GM12874 (cell line): Measurements from ENCODE around the gene STX8.

Experiments
- TF ChIP-seq, protein P1 (sequence below): IDR thresholded peaks from 2 replicates; pipeline ENCODE4 v1.5.1; 2011; ENCODE audit warnings: low read depth, mild to moderate bottlenecking, control low read depth, low read length, moderate library complexity; ENCODE audit not compliant: insufficient read depth

Gene STX8

DNA sequence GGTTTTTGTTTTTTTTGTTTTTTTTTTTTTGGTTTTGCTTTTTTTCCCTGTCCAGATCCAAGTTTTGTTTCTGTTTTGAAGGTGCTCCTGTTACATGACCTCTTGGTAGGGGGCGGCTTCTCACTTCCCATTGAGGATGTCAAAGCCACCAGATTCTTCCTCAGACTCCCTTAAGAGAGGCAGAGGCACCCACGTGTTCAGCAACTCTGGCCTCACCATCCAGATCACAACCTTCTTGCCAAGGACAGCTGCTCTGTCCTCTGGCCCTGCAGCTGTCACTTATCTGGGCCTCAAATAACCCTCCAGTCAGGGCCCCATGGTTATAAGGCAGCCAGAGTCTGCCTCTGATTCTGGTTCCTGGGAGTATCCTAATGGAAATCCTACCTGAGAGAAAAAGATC, 208.5 kb downstream of the STX8 start:
- TF ChIP-seq, protein P1, sequence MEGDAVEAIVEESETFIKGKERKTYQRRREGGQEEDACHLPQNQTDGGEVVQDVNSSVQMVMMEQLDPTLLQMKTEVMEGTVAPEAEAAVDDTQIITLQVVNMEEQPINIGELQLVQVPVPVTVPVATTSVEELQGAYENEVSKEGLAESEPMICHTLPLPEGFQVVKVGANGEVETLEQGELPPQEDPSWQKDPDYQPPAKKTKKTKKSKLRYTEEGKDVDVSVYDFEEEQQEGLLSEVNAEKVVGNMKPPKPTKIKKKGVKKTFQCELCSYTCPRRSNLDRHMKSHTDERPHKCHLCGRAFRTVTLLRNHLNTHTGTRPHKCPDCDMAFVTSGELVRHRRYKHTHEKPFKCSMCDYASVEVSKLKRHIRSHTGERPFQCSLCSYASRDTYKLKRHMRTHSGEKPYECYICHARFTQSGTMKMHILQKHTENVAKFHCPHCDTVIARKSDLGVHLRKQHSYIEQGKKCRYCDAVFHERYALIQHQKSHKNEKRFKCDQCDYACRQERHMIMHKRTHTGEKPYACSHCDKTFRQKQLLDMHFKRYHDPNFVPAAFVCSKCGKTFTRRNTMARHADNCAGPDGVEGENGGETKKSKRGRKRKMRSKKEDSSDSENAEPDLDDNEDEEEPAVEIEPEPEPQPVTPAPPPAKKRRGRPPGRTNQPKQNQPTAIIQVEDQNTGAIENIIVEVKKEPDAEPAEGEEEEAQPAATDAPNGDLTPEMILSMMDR: no peak

DNA sequence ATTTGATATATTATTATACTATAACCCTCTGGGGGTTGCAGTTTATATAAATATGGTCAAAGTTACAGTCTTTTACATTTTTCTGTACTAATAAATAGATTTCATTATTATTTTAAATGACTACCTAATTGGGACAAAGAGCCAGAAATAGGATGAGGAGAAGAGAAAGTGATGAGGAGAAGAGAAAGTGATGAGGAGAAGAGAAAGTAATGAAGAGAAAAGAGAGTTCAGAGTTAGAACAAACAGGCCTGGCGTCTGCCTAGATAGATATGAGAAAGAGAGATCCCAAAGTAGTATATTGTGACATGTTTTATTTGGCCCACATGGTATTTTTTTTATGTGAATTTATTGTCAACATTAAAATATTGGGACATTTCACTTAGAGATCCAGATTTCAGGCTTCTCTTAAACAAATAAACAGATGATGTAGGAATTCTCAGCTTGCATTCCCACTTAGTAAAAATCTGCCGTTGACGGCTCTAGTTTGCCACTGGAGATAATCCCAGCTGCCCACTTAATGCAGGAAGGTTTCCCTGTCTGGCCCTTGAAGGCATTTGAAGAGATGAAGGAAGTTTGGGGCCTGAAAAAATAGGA, 210.7 kb downstream of the STX8 start:
- TF ChIP-seq, protein P1: no peak

DNA sequence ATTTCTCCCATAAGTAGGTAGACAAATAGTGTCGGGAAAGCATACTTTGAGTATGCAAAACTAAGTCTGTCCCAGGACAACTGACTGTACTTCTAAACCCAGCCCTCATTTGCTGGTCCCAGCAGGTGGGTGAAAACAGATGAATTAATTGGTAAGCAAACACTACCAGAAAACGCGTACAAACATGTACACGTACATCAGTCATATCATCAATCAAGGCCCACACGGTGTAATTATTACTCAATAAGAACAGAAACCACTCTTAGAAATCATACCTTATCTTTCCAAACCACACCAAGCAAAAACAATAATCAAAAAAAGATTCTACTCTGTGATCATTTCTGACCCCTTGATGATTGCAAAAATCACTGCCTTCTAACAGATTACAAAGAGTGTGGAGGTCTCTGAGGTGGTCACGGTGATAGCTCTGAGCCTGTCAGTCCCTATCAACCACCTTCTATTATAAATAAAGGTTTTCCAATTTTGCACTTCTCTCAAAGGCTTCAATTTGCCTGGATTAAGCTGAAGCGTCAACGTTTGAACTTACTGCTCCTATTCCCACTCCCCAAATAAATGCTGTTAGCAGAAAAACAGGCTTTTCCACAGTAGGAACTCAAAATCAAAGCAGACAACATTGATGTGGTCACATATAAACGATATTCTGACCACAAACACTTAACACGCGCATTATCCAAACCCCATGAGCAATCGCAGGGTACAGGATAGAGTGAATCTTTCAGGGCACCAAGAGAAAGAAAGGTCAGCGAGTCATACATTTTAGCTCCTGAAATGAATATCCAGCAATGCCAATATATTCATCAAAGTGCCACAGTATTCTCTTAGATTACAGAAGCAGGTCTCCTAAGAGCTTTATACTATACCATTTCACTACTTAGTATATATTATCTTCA, 211.9 kb downstream of the STX8 start:
- TF ChIP-seq, protein P1: no peak

DNA sequence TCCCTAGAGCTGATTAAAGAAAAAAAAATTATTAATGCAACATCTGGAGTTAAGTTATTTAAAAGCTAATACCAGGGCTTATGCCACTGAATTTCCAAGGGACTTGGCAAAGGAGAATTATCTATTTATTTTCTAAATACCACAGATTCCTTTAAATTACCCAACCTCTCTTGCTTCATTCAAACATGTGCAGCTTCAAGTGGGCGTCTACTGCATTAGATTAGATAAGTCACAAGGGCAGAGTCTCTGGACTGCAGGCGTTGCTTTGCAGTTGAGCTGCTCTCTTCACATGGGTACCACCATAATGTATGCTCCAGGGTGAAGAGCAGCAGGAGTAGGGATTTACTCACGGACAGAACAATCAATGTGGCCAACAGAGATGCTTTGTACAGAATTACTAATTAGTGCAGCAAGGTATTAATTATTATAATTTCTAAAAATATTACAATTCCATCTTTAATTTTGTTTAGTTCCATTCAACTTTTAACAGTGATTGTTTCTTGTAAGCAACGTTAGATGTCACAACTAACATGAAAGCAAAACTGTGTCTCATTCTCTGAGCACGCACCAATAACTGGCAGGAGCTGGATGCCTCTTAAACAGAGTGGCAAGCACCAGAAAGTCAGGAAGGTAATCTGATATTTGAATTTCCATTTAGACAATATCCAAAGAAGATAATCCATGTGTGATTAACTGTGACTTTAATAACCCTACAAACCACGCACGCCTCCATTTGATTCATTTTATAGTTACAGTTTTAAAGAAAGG, 214.2 kb downstream of the STX8 start:
- TF ChIP-seq, protein P1: no peak

DNA sequence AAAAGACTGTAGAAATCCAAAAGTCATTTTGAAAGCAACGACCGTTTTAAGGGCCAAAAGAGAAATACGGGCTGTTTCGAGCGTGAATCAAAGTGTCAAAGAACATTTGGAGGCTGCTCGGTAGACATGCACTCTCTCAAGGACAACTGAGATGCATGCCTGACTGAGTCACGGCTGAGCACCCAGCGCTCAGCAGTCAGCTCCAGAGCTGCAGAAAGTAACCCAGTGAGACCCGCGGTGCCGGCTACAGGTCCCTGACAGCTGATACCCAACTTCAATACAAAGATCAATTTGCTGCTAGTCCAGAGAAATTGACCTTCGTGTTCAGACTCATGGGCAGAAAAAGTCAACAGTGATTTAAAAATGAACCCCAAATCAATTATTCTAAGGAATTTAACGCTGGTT, 214.9 kb downstream of the STX8 start:
- TF ChIP-seq, protein P1: no peak

DNA sequence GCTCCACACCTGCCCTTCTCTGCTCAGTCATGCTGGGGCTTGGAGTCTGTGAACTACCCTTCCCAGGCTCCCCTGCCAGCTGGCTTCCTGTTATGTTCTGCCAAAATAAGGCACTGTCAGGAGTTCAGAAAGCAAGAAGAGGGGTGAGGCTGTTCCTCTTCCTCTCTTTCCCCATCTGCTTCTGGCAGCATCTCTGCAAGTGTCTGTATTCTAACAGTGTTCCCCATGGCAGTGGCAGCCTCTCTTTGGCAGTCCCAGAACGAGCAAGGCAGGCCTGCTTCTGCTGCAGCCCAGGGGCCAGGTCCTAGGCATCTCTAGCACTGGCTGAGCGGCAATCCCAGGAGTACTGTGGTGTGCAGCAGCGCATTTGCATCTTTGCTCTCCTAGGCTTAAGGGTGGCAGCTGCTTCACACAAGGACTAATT, 219.1 kb downstream of the STX8 start:
- TF ChIP-seq, protein P1: no peak

DNA sequence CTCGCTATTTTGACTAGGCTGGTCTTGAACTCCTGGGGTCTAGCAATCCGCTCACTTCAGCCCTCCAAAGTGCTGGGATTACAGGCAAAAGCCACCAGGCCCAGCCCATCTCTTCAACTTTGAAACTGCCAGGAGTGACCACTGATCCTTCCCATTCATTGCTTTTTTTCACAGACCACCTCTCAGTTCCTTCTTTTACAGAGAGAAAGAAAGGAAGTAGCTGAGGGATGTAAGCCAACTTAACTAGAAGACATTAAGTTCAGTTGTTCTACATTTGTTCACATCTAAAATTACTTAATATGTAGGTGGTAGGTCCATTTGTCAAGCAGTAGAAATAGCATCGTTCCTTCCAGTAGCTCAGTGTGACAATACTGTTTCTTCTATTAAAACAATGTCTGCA, 219.8 kb downstream of the STX8 start:
- TF ChIP-seq, protein P1: no peak
